Hindlimb muscle (tissue), 1 donor: ENCODE results near the gene SH3BP1. TPM values are rescaled to one million over a fixed set of nuclear protein-coding genes. Genes with fewer than 3 reads are reported as not detected.

Experiments used
- polyA plus RNA-seq: library from polyadenylated mRNA; unstranded; fragments of 120-200 nt; gene quantifications from one replicate; pipeline ENCODE4 v1.2.1, GENCODE V29; 2013; ENCODE audit not compliant: insufficient read length

The SH3BP1 gene
- polyA plus RNA-seq, 1 donor, result 7.1 TPM

Other genes with a start within 250 kb of the SH3BP1 start
- 1.1 TPM for gene ELFN2, start 212.2 kb upstream of the SH3BP1 start, polyA plus RNA-seq
- gene MFNG, start 153.3 kb upstream of the SH3BP1 start, polyA plus RNA-seq, result 7.7 TPM
- gene CARD10, start 120.3 kb upstream of the SH3BP1 start, polyA plus RNA-seq, result 12.3 TPM
- gene CDC42EP1, start 79.2 kb upstream of the SH3BP1 start, polyA plus RNA-seq, result 53.9 TPM
- gene LGALS2, start 59.6 kb upstream of the SH3BP1 start, polyA plus RNA-seq, result not detected
- 47.4 TPM for gene GGA1, start 30.8 kb upstream of the SH3BP1 start, polyA plus RNA-seq
- gene PDXP, start 19.1 kb downstream of the SH3BP1 start, polyA plus RNA-seq, result 12.6 TPM
- gene LGALS1, start 36.0 kb downstream of the SH3BP1 start, polyA plus RNA-seq, result 1,276 TPM
- gene NOL12, start 46.7 kb downstream of the SH3BP1 start, polyA plus RNA-seq, result 15.8 TPM
- 52.7 TPM for gene TRIOBP, start 57.4 kb downstream of the SH3BP1 start, polyA plus RNA-seq
- 5.6 TPM for gene GCAT, start 168.3 kb downstream of the SH3BP1 start, polyA plus RNA-seq
- gene GALR3, start 183.7 kb downstream of the SH3BP1 start, polyA plus RNA-seq, result not detected
- gene ANKRD54, start 204.7 kb downstream of the SH3BP1 start, polyA plus RNA-seq, result 10.4 TPM
- gene EIF3L, start 209.8 kb downstream of the SH3BP1 start, polyA plus RNA-seq, result 1,289 TPM